Measurements from ENCODE around the gene PRR23C.
"Not testable (repeated sequence)": the region's sequence is repeated elsewhere in the genome, so short reads cannot be mapped to it uniquely, and the experiment has no call there.

Gene PRR23C

GRCh38 chr3:139044366-139045210, at the start of gene PRR23C:
Gene PRR23C (minus strand): TSS chr3:139044892. CDS start chr3:139044620, 272 bp downstream.
- DNase-seq (ENCODE audit: low read depth) = no peak

DNA sequence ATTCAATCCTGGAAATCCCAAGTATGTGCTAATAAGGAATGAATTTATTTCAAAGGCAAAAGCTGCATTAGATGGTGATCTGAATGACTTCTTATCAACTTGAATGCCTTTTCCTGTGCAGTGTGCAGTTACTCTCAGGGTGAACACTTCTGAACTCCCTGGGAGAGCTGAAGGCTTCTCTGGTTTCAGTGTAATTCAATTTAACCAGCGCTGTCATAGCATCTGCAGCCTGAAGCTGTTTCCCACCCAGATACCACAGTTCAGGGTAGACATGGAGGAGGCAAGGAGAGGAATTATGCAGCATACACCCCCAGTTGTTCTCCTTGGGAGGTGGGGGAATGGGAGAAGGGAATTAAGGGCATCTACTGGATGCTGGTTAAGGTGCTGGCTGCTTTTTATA, 49.1 kb upstream of the PRR23C start:
- DNase-seq (ENCODE audit: low read depth) = no peak

DNA sequence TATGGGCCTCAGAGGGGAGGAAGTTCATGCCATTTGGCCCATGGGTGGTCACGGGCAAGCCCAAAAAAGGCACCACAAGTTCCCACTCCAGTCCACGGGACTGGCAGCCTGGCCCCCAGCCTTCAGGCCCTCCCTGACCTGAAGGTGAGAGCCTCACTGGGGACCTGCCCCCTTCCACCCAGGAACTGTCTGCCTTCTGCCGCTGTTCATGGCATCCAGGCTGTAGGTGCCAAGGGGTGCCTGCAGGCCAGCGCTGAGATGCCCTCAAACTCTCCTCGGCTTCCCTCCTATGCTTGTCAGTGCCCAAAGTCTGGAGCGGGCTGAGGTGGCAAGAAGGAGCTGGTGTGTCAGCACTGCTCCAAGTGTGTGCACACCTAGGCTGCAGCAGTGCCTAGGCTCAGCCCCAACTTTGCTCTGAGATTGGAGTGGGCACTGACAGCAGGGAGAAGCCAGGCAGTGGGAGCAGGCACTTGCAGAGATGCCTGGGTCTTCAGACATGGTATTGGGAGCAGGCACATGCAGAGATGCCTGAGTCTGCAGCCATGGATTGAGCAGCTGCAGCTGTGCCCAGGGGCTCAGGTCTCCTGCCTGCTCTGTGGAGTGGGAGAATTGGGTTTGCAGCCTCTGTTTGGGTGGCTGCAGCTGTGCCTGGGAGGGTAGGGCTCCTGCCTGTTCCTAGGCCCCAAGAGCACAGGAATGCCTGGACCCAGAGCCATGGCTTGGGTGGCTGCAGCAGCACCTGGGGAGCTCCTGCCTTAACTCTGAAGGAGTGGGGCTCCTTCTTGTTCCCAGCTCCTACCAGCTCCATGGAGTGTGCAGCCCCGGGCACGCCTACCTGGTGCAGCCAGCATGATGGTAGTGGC, 44.0 kb upstream of the PRR23C start:
- no peak for DNase-seq (ENCODE audit: low read depth)

DNA sequence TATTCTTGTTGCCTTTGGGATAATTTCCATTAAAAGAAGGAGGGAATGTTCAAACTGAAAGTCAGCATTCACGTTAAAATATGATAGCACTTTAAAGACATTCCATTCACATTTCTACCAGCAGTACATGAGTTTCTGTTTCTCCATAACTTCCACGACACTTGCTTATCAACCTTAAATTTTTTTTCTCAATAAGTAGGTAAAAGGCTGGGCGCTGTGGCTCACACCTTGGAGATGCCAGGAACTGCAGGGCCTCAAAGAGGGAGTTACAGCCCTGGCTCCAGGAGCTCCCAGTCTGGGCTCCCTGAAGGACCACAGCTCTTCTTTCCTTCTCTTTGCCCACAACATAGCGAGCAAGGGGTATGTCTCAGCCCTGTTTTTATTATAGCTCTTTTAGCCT, 42.9 kb upstream of the PRR23C start:
- no peak for DNase-seq (ENCODE audit: low read depth)

- no peak for DNase-seq (ENCODE audit: low read depth)
These were observed 39.5 kb upstream of the PRR23C start for GRCh38 chr3:139084176-139084575.

GRCh38 chr3:139074565-139075115, 29.9 kb upstream of the PRR23C start:
- no peak for DNase-seq (ENCODE audit: low read depth)

- DNase-seq (ENCODE audit: low read depth) = no peak
These were observed 18.2 kb upstream of the PRR23C start for GRCh38 chr3:139062918-139063317.

GRCh38 chr3:139052802-139053600, 8.3 kb upstream of the PRR23C start:
- no peak for DNase-seq (ENCODE audit: low read depth)

DNA sequence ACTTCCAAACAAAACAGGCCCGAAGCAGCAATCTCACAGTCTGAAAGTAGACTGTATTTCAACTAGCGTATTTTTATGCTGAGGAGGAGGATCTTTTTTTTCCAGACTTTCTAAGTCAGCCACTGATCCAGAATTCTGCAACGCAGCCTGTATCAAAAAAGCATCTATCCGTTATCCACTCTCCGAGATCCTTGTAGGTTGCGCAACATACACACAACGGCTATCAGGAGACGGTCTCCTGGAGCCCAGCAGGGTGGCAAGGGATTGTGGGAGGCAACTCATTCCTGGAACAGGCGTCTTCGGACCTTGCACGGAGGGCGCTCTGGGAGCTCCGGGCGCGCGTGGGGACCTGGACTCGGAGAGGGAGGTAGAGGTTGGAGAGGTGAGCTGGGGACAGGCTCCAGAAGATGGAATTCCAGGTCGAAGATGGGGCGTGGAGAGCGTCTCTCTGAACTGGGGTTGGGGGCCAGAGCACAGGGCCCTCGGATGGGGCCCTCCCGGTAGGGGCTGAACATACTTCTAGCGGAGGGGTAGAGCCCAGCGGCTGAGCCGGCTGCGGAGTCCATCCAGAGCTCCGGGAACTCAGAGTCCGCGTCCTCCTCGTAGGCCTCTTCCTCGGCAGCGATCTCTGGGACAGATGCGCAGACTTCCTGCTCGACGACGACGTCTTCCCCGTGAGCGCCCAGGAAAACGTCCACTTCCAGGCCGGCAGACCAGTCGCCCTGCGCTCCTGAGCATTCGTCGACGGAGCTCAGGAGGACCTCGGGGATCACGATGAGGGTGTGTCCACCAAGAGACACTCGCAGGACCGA, 932 bp downstream of the PRR23C start:
- DNase-seq (ENCODE audit: low read depth) = no peak

GRCh38 chr3:139037478-139037877, 7.2 kb downstream of the PRR23C start:
- no peak for DNase-seq (ENCODE audit: low read depth)

DNA sequence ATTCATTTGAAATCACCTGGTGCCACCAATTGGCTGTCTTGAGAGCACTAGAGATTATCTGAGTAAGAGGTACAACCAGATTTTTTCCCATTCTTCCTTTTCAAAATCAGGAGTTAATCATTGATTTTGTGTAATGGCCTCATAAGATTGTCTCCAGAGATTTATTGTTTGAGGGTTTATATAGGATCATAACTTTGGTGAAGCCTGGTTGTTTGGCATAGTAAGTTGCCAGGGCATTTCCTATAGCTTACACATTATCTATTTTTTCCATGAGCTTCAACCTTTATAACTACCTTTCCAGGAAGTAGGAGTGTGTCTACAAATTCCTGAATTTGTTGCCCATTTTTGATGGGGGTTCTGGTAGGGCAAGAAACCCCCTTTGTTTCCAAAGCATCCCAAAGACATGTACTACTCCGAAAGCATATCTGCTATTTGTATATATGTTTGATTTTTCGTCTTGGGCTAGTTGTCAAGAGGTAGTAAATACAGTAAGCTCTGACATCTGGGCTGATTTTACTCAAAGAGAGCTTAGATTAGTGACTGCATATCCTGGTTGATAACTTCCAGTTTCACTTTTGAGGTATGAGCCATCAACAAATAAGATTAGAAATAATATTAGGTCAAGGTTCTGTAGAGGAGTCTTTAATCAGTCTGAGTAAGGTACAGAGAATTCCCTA, 12.2 kb downstream of the PRR23C start:
- DNase-seq (ENCODE audit: low read depth) = no peak

DNA sequence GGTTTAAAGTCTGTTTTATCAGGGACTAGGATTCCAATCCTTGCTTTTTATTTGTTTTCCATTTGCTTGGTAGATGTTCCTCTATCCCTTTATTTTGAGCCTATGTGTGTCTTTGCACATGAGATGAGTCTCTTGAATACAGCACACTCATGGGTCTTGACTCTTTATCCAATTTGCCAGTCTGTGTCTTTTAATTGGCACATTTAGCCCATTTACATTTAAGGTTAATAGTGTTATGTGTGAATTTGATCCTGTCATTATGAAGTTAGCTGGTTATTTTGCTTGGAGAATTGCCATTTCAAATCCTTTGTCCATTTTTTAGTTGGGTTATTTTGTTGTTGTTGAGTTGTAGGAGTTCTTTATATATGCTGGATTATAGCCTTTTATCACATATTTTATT, 14.1 kb downstream of the PRR23C start:
- not testable (repeated sequence) for DNase-seq (ENCODE audit: low read depth)

DNA sequence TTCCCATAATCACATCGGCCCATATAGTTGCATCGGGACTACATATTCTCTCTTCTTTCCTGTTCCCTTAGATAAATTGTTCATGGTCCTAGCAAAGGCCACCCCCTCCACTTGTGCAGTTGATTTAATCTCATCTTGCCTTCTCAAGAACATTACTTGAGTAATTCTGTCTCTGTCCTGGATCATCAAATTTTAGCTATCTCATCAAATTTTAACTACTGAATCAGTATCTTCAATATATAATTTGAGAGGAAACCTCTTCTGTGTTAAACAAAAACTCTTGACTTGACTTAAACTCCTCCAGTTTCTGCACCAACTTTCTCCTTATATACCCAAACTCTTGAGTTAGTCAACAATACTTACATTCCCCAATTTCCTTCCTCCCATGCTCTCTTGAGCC, 19.7 kb downstream of the PRR23C start:
- no peak for DNase-seq (ENCODE audit: low read depth)

DNA sequence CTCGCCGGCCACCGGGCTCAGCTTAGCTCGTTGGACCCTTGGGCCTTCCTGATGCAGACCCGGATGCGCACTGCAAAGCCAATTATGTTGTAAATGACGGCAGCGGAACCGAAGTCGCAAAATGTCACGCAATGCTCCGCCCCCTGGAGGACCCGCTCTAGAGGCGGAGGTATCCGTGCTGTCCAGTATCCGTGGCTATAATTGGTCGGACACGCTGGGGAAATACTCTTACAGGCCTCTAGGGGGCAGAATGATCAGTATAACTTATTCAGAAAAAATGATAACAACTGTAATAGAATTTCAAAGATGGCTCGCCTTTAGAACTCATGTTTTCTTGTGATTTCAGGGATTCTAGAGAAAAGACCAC, 23.8 kb downstream of the PRR23C start, which contains the start of gene PRR23B:
PRR23B (minus strand) TSS at position 59 of the 367 bp plus-strand sequence. CDS start 265 bp downstream, outside the sequence.
- DNase-seq (ENCODE audit: low read depth) = no peak

DNA sequence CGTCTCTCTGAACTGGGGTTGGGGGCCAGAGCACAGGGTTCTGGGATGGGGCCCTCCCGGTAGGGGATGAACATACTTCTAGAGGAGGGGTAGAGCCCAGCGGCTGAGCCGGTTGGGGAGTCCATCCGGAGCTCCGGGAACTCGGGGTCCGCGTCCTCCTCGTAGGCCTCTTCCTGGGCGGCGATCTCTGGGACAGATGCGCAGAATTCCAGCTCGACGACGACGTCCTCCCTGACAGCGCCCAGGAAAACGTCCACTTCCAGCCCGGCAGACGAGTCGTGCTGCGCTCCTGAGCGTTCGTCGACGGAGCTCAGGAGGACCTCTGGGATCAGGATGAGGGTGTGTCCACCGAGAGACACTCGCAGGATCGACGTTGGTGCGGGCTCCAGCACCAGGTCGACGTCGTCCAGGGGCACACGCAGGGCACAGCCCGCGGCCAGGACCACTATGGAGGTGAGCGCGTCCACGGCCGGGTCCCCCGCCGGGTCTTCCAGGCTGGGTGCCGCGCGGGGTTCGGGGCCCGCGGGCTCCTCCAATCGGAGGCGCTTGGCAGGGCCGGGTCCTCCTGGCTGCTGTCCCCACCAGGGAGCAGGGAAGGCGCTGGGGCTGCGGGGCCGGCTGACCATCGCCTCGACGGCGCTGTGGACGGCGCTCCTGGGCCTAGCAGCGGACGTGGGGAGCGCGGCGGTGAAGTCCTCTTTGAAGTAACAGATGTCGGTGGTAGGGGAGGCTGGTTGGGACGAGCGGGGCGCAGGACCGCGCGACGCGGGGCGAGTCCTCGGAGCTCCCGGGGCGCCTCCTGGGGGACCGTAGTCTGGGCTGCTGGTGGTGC, 24.4 kb downstream of the PRR23C start:
- DNase-seq (ENCODE audit: low read depth) = no peak

DNA sequence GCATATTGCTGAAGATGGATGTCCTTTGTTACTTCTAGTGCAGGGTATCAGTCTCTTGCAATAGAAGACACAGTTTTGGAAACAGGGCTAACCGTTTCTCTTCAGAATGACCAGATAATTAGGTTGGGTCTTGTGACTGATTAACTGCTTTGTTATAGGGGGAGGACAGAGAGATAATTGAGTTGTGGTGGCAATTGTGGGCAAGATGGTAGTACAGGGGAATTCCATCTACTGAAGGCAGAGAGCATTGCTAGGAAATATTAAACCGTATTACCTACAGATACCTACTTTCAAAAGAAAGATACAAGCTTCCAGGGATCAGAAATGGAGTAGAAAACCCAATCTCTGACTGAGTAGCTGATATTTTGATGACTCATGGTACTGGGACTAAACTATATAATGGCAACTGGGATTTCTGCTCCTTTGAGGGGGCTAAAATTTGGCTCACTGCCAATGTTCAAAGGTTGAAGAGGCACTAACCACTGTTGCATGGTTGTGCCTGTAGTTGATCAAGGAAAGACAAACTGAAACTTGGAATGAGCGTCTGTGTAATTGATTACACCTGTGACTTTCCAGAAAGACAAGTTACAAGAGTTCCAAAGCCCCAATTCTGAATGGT, 28.2 kb downstream of the PRR23C start:
- no peak for DNase-seq (ENCODE audit: low read depth)

- no peak for DNase-seq (ENCODE audit: low read depth)
These were observed 38.5 kb downstream of the PRR23C start, which contains the start of gene PRR23A for GRCh38 chr3:139006051-139006716. Gene PRR23A (minus strand): TSS chr3:139006268. CDS start chr3:139006268, 0 bp downstream.

- no peak for DNase-seq (ENCODE audit: low read depth)
These were observed 39.2 kb downstream of the PRR23C start for GRCh38 chr3:139005356-139005993.
